NCI-H1930 (cell line): Measurements from ENCODE around the gene AGBL1.

Experiments
- DNase-seq, 2 experiments: peaks; one replicate each; lab custom pipeline; 2025; lab: John Stamatoyannopoulos, UW

AGBL1 gene

DNA sequence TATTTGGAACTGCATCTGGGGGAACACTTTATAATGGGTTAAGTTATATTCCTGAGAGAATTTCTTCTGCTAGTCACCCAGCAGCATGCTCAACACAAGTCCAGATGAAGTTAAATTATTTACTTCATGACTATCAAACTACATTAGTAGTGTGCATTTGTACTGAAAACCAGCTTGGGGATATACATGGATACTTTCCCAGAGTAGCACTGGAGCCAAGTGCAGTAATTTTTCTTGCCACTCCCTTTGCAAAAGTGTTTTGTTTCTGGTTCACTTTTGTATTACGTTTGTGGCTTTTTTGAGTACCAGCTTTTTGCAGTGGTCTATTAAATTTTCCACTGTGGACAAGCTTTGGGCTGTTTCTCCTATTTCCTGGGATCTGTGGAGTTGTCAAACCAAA lies 243.0 kb downstream of the AGBL1 start:
- no peak for DNase-seq

DNA sequence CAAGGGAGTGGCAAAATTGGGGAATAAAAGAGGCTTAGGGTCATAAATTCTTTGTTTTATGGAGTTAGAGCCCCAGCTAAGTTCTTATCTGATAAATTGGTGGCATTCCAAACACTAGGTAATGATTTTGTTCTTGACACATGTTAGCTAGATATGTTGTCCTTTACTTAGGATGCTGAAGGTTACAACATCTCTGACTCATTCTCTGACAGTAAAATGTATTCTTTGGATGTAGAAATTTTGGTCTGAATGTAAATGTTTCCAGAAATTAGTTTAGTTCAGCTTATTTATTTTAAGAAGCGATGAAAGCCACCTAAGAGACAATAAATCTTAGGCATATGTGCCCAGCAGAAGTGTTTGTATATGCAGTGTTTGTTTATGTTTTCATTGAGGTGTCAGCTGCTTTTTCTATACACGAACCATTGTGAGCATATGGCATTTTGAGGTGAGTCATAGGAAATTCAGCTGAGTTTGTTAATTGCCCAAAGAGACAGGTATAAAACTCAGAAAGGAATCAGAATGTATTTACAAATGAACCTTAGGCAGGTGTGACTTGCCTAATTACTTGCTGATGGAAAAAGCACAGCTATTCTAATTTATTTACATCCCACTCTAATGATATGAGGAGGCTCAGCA lies 247.7 kb downstream of the AGBL1 start:
- no peak for DNase-seq

- DNase-seq: no peak
Measured at GRCh38 chr15:86328658-86329057, 249.0 kb downstream of the AGBL1 start.

DNA sequence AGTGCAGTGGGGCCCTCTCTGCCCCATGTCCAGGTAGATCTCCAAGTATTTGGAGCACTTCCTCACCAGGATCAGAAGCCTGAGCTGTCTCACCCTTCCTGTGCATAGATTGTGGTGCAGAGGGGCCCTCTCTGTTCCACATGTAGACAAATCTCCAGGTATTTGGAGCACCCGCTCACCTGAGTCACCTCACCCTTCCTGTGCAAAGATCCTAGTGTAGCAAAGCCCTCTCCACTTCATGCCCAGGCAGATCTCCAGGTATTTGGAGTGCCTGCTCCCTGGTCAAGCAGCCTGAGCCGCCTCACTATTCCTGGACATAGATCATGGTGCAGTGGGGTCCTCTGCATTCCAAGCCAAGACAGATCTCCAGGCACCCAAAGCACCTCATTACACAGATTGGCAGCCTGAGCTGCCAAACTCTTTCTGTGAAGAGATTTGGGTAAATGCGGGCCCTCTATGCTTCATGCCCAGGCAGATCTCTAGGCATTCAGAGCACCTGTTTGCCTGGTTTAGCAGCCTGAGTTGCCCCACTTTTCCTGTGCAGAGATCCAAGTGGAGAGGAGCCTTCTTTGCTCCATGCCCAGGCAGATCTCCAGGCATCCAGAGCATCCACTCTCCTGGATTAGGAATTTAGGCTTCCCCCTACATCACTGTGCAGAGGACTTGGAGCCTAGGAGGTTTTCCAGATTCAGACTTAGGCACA lies 249.8 kb downstream of the AGBL1 start:
- DNase-seq: no peak

GRCh38 chr15:86333819-86334218 lies 254.1 kb downstream of the AGBL1 start:
- DNase-seq: no peak

DNA sequence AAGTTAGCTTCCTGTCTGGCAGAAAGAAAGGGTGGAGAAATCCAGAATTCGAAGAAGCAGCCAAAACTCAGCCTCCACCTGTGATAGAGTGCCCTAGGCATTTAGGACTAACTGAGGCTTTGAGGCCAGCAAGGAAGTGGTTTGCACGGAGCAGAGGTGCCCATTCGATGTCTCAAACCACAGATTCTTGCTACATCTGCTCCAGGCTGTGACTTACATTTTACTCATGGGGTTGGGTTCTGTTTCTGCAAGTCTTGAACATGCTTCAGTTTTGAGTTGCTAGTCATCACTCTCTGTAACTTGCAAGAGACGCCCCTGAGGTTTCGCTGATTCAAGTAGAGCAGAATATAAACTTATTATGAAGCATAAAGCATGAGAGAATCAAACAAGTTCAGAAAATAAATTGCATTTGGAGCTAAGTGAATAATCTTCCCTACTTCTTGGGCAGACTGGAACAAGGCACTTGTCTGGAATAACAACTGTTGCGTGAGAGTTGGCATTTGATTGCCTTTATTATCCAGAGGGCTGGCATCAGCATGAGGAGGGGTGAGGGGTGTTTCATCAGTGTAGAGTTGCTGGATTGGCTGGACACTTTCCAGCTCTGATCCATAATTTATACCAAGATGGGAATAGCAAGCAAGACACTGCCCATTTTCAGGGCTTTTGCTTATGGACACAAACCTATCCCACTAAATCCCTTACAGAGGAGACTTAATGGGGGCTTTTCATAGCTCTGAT lies 256.5 kb downstream of the AGBL1 start:
- DNase-seq: no peak

DNA sequence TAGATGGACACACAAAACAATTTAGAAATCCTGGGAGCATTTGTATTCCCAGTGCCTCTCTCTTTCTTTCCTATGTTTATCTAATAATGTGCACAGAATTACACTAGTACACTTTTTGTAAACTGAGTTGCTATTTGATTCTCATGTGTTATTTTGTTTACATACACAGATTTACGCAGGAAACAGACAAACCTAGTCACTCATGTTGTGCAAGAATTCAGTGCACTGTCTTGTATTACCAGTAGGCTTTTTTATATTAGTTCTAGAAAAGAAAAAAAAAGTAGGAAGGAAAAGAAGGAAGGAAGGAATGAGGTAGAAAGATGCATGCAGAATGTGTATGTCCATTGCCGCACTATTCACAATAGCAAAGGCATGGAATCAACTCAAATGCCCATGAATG lies 257.4 kb downstream of the AGBL1 start:
- no peak for DNase-seq

- DNase-seq: no peak
Measured at GRCh38 chr15:86347245-86347644, 267.6 kb downstream of the AGBL1 start.

DNA sequence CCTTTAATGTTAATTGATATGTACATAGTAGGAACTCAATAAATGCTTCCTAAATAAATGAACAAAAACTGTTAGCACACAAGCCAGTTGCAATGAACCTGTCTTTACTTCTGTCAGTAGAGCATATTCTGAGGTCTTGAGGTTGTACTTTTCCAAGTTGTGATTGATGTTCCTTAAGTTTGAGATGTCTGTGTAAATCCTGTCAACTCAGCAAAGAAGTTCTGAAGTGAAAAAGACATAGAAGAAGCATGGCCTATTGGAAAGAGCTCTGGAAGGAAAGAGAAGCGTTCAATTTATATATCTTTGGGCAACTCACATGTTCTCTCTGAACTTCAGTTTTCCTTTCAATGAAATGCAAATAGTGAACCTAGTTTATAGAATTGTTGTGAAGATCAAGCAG lies 269.9 kb downstream of the AGBL1 start:
- no peak for DNase-seq

GRCh38 chr15:86353213-86353612 lies 273.5 kb downstream of the AGBL1 start:
- DNase-seq: no peak

GRCh38 chr15:86355361-86355760 lies 275.7 kb downstream of the AGBL1 start:
- DNase-seq: no peak

- DNase-seq: no peak
Measured at GRCh38 chr15:86355801-86356200, 276.1 kb downstream of the AGBL1 start.

- no peak for DNase-seq
Measured at GRCh38 chr15:86362555-86362954, 282.9 kb downstream of the AGBL1 start.

- no peak for DNase-seq
Measured at GRCh38 chr15:86373147-86373546, 293.5 kb downstream of the AGBL1 start.

DNA sequence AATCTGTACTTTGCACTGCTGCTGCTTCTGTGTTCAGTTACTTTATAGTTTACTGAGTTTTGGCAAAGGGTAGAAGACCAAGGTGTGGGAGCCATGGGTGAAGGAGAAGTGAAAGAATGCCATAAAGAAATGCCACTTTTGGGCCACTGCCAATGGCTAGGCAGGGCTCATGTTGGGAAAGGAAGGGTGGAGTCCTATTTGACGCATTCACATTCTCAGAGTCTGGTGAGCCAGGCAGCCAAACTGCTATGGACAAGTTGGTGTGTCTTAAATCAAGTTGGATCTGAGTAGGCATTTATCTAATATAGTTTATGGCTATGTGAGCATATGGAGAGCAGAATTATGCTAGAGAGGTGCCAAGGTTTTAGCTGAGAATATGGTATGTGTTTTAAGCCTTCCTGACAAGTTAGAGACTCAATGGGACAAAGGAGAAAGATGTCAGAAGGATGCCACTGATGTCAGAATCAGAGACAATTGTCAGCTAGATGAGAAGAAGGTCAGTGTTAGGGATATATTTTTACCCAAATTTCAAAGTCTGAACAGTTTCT lies 296.1 kb downstream of the AGBL1 start:
- DNase-seq: no peak

DNA sequence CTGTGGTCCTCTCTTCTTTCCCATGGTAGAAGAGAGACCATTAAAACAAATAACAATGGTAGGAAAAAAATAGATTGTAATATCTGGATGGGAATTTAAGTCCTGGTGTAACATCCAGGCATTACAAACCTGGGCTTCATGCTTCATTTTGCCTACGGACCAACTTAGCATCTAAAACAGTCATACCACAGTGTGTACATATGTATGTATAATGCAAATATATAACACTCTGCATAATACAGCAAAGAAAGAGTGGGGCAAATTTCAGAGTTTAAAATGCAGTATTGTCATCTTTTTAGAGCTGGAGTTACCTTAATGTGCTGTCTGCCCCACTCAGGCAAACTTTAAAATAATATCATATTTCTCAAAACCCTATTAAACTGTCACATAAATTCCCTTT lies 298.2 kb downstream of the AGBL1 start:
- no peak for DNase-seq

GRCh38 chr15:86382341-86382740 lies 302.7 kb downstream of the AGBL1 start:
- DNase-seq: no peak

DNA sequence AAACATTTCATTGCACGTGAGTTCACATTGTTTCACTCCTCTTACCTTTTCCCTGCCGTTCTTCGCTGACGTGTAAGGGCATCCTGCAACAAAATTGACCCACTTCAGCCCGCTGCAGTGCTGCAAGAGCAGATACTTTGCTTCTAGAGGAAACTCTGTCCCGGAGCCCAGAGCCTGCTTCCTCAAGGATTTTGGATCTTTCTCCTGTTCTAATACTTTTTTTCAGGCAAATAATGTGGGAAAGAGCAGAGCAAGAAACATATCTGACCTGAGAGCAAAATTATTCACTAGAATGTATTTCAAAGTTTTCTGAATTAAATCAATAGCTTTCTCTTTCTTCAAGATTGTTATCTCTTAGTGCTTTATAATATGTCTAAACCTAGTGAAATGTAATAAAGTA lies 303.9 kb downstream of the AGBL1 start:
- no peak for DNase-seq

- no peak for DNase-seq
Measured at GRCh38 chr15:86384186-86384585, 304.5 kb downstream of the AGBL1 start.

GRCh38 chr15:86392296-86392695 lies 312.6 kb downstream of the AGBL1 start:
- DNase-seq: peak in 1 of 2 experiments; percentile 11

DNA sequence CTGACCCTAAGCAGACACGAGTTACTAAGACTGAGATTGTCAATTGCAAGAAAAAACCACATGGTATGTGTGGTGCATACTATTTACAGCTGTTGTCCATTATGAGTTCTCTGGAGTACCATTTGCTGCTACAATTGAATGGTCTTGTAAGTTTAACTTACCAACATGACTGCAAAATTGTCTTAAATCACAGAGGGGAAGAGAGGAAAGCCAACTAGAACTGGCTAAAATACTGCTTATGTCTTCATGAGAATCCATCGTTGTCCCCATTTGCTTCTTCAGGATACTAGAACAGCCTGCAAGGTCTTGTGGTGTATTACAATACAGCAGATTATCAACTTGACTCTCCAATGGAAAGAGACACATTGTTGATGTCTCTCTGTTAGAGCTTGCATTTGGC lies 313.2 kb downstream of the AGBL1 start:
- DNase-seq: no peak

- DNase-seq: no peak
Measured at GRCh38 chr15:86394866-86395265, 315.2 kb downstream of the AGBL1 start.
